ENCODE data around the gene CLINT1.

CLINT1 gene

GRCh38 chr5:157845914-157846598 lies 12.9 kb downstream of the CLINT1 start:
- ATAC-seq (replicated peaks) (no peak), DNase-seq (no peak)
- H3K4me1 Mint-ChIP-seq = peaks cover 6 to 12% of the 10 kb centered on the region in 2 donors
- no peak overlapping the region for H3K27ac Mint-ChIP-seq
- no peaks in the 10 kb centered on the region for H3K27me3 Mint-ChIP-seq
- H3K9me3 Mint-ChIP-seq = no peaks in the 10 kb centered on the region
- no peak overlapping the region for H3K4me3 Mint-ChIP-seq
- peaks cover 12 to 25% of the 10 kb centered on the region in 2 donors for H3K36me3 Mint-ChIP-seq

- H3K9me3 Mint-ChIP-seq = no peaks in the 10 kb centered on the region
- H3K4me3 Mint-ChIP-seq = no peak overlapping the region
- peaks cover 6 to 12% of the 10 kb centered on the region in 2 donors for H3K4me1 Mint-ChIP-seq
- DNase-seq (no peak), ATAC-seq (replicated peaks) (no peak)
- peak overlapping the region; percentile 31 for H3K27ac Mint-ChIP-seq
- H3K36me3 Mint-ChIP-seq = peaks cover 13 to 25% of the 10 kb centered on the region in 2 donors
- H3K27me3 Mint-ChIP-seq = no peaks in the 10 kb centered on the region
Observed at GRCh38 chr5:157842787-157843186, 16.2 kb downstream of the CLINT1 start.

GRCh38 chr5:157842185-157842584 lies 16.8 kb downstream of the CLINT1 start:
- H3K27me3 Mint-ChIP-seq = no peaks in the 10 kb centered on the region
- H3K4me1 Mint-ChIP-seq = peaks cover 7 to 12% of the 10 kb centered on the region in 2 donors
- H3K27ac Mint-ChIP-seq = no peak overlapping the region
- no peak overlapping the region for H3K4me3 Mint-ChIP-seq
- DNase-seq (no peak), ATAC-seq (replicated peaks) (no peak)
- H3K9me3 Mint-ChIP-seq = no peaks in the 10 kb centered on the region
- peaks cover 10 to 20% of the 10 kb centered on the region in 2 donors for H3K36me3 Mint-ChIP-seq

- DNase-seq (no peak), ATAC-seq (replicated peaks) (no peak)
- no peak overlapping the region for H3K4me3 Mint-ChIP-seq
- H3K27me3 Mint-ChIP-seq = no peaks in the 10 kb centered on the region
- peaks cover 13 to 18% of the 10 kb centered on the region in 2 donors for H3K36me3 Mint-ChIP-seq
- H3K4me1 Mint-ChIP-seq = peaks cover 20 to 37% of the 10 kb centered on the region in 2 donors
- H3K27ac Mint-ChIP-seq = no peak overlapping the region
- no peaks in the 10 kb centered on the region for H3K9me3 Mint-ChIP-seq
Observed at GRCh38 chr5:157839157-157839795, 19.7 kb downstream of the CLINT1 start.

GRCh38 chr5:157836121-157836753 lies 22.7 kb downstream of the CLINT1 start:
- H3K27ac Mint-ChIP-seq = no peak overlapping the region
- ATAC-seq (replicated peaks) = no peak
- peaks cover 21% of the 10 kb centered on the region in 2 donors for H3K36me3 Mint-ChIP-seq
- no peaks in the 10 kb centered on the region for H3K27me3 Mint-ChIP-seq
- no peaks in the 10 kb centered on the region for H3K9me3 Mint-ChIP-seq
- H3K4me3 Mint-ChIP-seq = no peak overlapping the region
- H3K4me1 Mint-ChIP-seq = peaks cover 33 to 67% of the 10 kb centered on the region in 2 donors
- DNase-seq = no peak

- Mint-ChIP-seq H3K9me3 (no peaks in the 10 kb centered on the region), H3K27ac (no peak overlapping the region), H3K4me3 (no peak overlapping the region), H3K4me1 (peaks cover 32 to 72% of the 10 kb centered on the region in 2 donors), H3K36me3 (peaks cover 17% of the 10 kb centered on the region in 2 donors), H3K27me3 (no peaks in the 10 kb centered on the region)
- ATAC-seq (replicated peaks) (no peak), DNase-seq (no peak)
Observed at GRCh38 chr5:157835041-157835440, 23.9 kb downstream of the CLINT1 start.

GRCh38 chr5:157828944-157829639 lies 29.9 kb downstream of the CLINT1 start:
- Mint-ChIP-seq H3K27ac (no peak overlapping the region), H3K27me3 (no peaks in the 10 kb centered on the region), H3K9me3 (no peaks in the 10 kb centered on the region), H3K4me3 (no peak overlapping the region), H3K4me1 (peaks cover 28 to 66% of the 10 kb centered on the region in 2 donors), H3K36me3 (peaks cover 5 to 15% of the 10 kb centered on the region in 2 donors)
- ATAC-seq (replicated peaks) (no peak), DNase-seq (no peak)

- Mint-ChIP-seq H3K9me3 (no peaks in the 10 kb centered on the region), H3K27me3 (no peaks in the 10 kb centered on the region), H3K36me3 (peaks cover 2 to 12% of the 10 kb centered on the region in 2 donors), H3K27ac (peak overlapping the region; percentile 56), H3K4me3 (peak overlapping the region in 1 of 2 donors; percentile 5), H3K4me1 (peaks cover 24 to 59% of the 10 kb centered on the region in 2 donors)
- DNase-seq (no peak), ATAC-seq (replicated peaks) (peak; percentile 45 to 51)
Observed at GRCh38 chr5:157828105-157828943, 30.6 kb downstream of the CLINT1 start.

GRCh38 chr5:157827423-157827822 lies 31.5 kb downstream of the CLINT1 start:
- H3K4me1 Mint-ChIP-seq = peaks cover 20 to 50% of the 10 kb centered on the region in 2 donors
- peaks cover 0 to 1% of the 10 kb centered on the region in 2 donors for H3K9me3 Mint-ChIP-seq
- no peak for ATAC-seq (replicated peaks)
- H3K36me3 Mint-ChIP-seq = peaks cover 3 to 9% of the 10 kb centered on the region in 2 donors
- DNase-seq = no peak
- H3K27me3 Mint-ChIP-seq = no peaks in the 10 kb centered on the region
- H3K4me3 Mint-ChIP-seq = no peak overlapping the region
- no peak overlapping the region for H3K27ac Mint-ChIP-seq

GRCh38 chr5:157823655-157824054 lies 35.3 kb downstream of the CLINT1 start:
- H3K36me3 Mint-ChIP-seq = peaks cover 4 to 15% of the 10 kb centered on the region in 2 donors
- DNase-seq = no peak
- no peak for ATAC-seq (replicated peaks)
- no peak overlapping the region for H3K4me3 Mint-ChIP-seq
- H3K27me3 Mint-ChIP-seq = no peaks in the 10 kb centered on the region
- no peak overlapping the region for H3K27ac Mint-ChIP-seq
- peaks cover 0 to 5% of the 10 kb centered on the region in 2 donors for H3K9me3 Mint-ChIP-seq
- H3K4me1 Mint-ChIP-seq = peaks cover 10 to 31% of the 10 kb centered on the region in 2 donors

- H3K4me1 Mint-ChIP-seq = peaks cover 9 to 22% of the 10 kb centered on the region in 2 donors
- H3K27me3 Mint-ChIP-seq = no peaks in the 10 kb centered on the region
- H3K36me3 Mint-ChIP-seq = peaks cover 7 to 20% of the 10 kb centered on the region in 2 donors
- peak overlapping the region; percentile 59 for H3K27ac Mint-ChIP-seq
- no peak for DNase-seq
- H3K9me3 Mint-ChIP-seq = peaks cover 0 to 5% of the 10 kb centered on the region in 2 donors
- H3K4me3 Mint-ChIP-seq = no peak overlapping the region
- ATAC-seq (replicated peaks) = no peak
Observed at GRCh38 chr5:157821822-157822622, 36.9 kb downstream of the CLINT1 start.

GRCh38 chr5:157821405-157821804 lies 37.5 kb downstream of the CLINT1 start:
- Mint-ChIP-seq H3K4me1 (peaks cover 9 to 22% of the 10 kb centered on the region in 2 donors), H3K27ac (no peak overlapping the region), H3K27me3 (no peaks in the 10 kb centered on the region), H3K4me3 (no peak overlapping the region), H3K36me3 (peaks cover 7 to 20% of the 10 kb centered on the region in 2 donors), H3K9me3 (peaks cover 0 to 5% of the 10 kb centered on the region in 2 donors)
- DNase-seq (no peak), ATAC-seq (replicated peaks) (no peak)
